ENCODE measurements around the gene MYLK4. TPM values are rescaled to one million over a fixed set of nuclear protein-coding genes. Genes with fewer than 3 reads are reported as not detected.
A peak's percentile ranks its signal among the peaks of the same experiment; 100 is the strongest.

MYLK4 gene
- total RNA-seq, 3 donors from 2014 or later = 0.41 to 0.82 (median 0.43) TPM

DNA sequence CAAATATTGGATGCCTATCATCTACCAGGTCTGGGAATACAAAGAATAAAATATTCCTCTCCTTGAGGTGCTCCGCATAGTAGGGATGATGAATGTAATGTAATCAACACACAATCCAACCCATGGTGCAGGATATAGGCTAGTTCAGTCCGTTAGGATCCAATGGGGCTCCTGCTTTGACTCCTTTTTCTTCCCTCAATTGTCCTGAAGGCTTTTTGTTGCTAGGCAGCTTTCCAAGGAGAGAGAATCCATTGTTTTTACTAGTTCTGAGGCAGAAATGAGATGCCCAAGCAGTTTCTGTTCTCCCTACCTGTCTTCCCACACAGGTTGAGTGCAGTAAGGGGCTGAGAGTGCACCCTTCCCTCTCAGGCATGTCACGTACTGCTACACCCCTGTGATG is 26.5 kb upstream of the MYLK4 start:
- TF ChIP-seq, protein P1, sequence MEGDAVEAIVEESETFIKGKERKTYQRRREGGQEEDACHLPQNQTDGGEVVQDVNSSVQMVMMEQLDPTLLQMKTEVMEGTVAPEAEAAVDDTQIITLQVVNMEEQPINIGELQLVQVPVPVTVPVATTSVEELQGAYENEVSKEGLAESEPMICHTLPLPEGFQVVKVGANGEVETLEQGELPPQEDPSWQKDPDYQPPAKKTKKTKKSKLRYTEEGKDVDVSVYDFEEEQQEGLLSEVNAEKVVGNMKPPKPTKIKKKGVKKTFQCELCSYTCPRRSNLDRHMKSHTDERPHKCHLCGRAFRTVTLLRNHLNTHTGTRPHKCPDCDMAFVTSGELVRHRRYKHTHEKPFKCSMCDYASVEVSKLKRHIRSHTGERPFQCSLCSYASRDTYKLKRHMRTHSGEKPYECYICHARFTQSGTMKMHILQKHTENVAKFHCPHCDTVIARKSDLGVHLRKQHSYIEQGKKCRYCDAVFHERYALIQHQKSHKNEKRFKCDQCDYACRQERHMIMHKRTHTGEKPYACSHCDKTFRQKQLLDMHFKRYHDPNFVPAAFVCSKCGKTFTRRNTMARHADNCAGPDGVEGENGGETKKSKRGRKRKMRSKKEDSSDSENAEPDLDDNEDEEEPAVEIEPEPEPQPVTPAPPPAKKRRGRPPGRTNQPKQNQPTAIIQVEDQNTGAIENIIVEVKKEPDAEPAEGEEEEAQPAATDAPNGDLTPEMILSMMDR (IDR thresholded peaks at IDR 0.05) = no peak
- ATAC-seq = no peak
- Histone ChIP-seq H3K36me3 (ENCODE audit: low read depth) (no peaks in the 10 kb centered on the region), H3K4me1 (ENCODE audit: low read depth) (no peaks in the 10 kb centered on the region), H3K4me3 (no peak overlapping the region), H3K9me3 (no peaks in the 10 kb centered on the region)
- intact Hi-C loops (cut with DNase I, micrococcal nuclease) = no loop called here
- DNase-seq = no peak

GRCh38 chr6:2775003-2775402 is 24.3 kb upstream of the MYLK4 start:
- Histone ChIP-seq H3K9me3 (no peaks in the 10 kb centered on the region), H3K4me3 (no peak overlapping the region), H3K4me1 (ENCODE audit: low read depth) (no peaks in the 10 kb centered on the region), H3K36me3 (ENCODE audit: low read depth) (no peaks in the 10 kb centered on the region)
- TF ChIP-seq, protein P1 (IDR thresholded peaks at IDR 0.05) = no peak
- intact Hi-C loops (cut with DNase I, micrococcal nuclease) = no loop called here
- ATAC-seq (no peak), DNase-seq (no peak)

DNA sequence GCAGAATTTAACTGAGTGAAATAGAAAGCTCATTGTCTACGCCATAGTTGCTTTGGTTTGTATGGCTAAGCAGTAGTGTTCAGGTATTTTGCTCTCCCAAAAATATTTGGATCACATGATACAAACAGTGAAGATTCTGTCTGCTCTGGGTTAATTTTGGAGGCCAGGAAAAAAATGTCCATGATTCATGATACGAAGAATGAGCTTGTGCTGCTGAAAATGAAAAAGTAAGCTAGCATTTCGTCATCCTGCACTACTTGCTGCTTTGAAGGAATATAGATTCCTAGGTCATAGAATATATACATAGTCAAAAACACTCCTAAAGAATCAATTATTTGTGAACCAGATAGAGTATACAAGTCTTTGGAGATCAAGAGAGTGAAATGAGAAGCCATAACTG is 22.7 kb upstream of the MYLK4 start:
- H3K4me1 ChIP-seq (ENCODE audit: low read depth) = peaks cover 2% of the 10 kb centered on the region
- H3K36me3 ChIP-seq (ENCODE audit: low read depth) = no peaks in the 10 kb centered on the region
- no peak for DNase-seq
- TF ChIP-seq, protein P1 (IDR thresholded peaks at IDR 0.05) = no peak
- no peak for ATAC-seq
- H3K9me3 ChIP-seq = no peaks in the 10 kb centered on the region
- intact Hi-C loops (cut with DNase I, micrococcal nuclease) = no loop called here
- H3K4me3 ChIP-seq = no peak overlapping the region

DNA sequence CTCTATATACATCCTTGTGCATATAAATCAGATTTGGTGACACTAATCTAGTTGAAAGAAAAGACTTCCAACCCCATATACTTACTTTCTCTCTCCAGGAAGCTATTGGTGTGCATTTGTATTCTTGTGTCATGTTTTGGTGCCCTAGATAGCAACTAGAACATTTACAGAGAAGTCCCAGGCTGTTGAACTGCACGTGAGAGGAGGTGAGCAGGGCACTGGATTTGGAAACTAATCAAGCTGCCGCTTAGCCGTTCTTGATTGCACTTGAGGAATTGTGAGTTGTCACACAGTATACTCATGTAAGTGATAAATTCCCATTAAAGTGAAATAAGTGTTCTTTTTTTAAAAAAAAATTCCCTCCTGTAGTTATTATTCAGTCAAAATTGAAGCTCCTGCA is 22.1 kb upstream of the MYLK4 start:
- Histone ChIP-seq H3K4me3 (no peak overlapping the region), H3K4me1 (ENCODE audit: low read depth) (peaks cover 8% of the 10 kb centered on the region)
- intact Hi-C loops (cut with DNase I, micrococcal nuclease) = no loop called here

GRCh38 chr6:2771079-2771478 is 20.4 kb upstream of the MYLK4 start:
- DNase-seq (no peak), ATAC-seq (no peak)
- Histone ChIP-seq H3K36me3 (ENCODE audit: low read depth) (no peaks in the 10 kb centered on the region), H3K9me3 (no peaks in the 10 kb centered on the region), H3K4me3 (no peak overlapping the region), H3K4me1 (ENCODE audit: low read depth) (peaks cover 19% of the 10 kb centered on the region)
- TF ChIP-seq, protein P1 (IDR thresholded peaks at IDR 0.05) = no peak
- intact Hi-C loops (cut with DNase I, micrococcal nuclease) = no loop called here

More for the DNA sequence above, 22.1 kb upstream of the MYLK4 start:
- DNase-seq (no peak), ATAC-seq (no peak)
- TF ChIP-seq, protein P1 (IDR thresholded peaks at IDR 0.05) = no peak
- Histone ChIP-seq H3K36me3 (ENCODE audit: low read depth) (no peaks in the 10 kb centered on the region), H3K9me3 (no peaks in the 10 kb centered on the region)

DNA sequence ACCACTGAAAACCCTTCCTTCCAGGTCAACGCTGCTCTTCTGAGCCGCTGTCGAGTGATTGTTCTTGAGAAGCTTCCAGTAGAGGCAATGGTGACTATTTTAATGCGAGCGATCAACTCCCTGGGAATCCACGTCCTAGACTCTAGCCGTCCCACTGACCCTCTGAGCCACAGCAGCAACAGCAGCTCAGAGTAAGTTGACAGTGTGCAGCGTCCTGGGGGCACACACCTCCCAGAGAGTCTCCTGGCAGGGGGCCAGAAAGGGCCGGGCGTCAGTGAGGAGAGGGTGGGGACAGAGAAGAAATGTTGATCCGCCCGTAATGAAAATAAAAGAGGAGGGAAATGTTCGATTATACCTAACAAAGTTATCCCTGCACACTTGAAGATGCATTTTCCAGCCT is 19.4 kb upstream of the MYLK4 start:
- DNase-seq = peak in 1 of 3 donors; percentile 47
- intact Hi-C loops (cut with DNase I, micrococcal nuclease) = no loop called here
- no peaks in the 10 kb centered on the region for H3K9me3 ChIP-seq
- H3K4me1 ChIP-seq (ENCODE audit: low read depth) = peaks cover 19% of the 10 kb centered on the region
- no peak overlapping the region for H3K4me3 ChIP-seq
- no peak for ATAC-seq
- TF ChIP-seq, protein P1 (IDR thresholded peaks at IDR 0.05) = no peak
- no peaks in the 10 kb centered on the region for H3K36me3 ChIP-seq (ENCODE audit: low read depth)
